Stimulated activated CD4-positive, alpha-beta T cell treated with anti-CD3 and anti-CD28 coated beads, Interleukin-4, amount 100 ng/mL, for 24 hours (primary cell): Measurements from ENCODE around the gene AGBL5.
A peak's percentile ranks its signal among the peaks of the same experiment; 100 is the strongest.

ENCODE experiments used
- DNase-seq: peaks from one replicate; pipeline ENCODE4 v3.0.0-alpha.2; 2020

Gene AGBL5

DNA sequence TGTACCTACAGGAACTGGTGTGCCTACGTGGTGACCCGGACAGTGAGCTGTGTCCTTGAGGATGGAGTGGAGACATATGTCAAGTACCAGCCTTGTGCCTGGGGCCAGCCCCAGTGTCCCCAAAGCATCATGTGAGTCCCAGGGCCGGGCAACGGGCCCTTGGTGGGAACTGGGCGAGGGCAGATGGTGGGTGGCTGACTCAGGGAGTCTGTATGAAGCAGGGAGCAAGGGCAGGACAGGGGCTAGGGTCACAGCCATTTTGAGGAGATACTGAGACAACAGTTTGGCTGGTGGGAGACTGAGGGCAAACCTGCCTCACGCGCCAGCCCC, 28.6 kb downstream of the AGBL5 start:
- DNase-seq = no peak

- no peak for DNase-seq
Observed at GRCh38 chr2:27080603-27080936, 29.1 kb downstream of the AGBL5 start.

GRCh38 chr2:27081984-27082772, 30.7 kb downstream of the AGBL5 start:
- no peak for DNase-seq

- DNase-seq = no peak
Observed at GRCh38 chr2:27082773-27083409, 31.4 kb downstream of the AGBL5 start.

DNA sequence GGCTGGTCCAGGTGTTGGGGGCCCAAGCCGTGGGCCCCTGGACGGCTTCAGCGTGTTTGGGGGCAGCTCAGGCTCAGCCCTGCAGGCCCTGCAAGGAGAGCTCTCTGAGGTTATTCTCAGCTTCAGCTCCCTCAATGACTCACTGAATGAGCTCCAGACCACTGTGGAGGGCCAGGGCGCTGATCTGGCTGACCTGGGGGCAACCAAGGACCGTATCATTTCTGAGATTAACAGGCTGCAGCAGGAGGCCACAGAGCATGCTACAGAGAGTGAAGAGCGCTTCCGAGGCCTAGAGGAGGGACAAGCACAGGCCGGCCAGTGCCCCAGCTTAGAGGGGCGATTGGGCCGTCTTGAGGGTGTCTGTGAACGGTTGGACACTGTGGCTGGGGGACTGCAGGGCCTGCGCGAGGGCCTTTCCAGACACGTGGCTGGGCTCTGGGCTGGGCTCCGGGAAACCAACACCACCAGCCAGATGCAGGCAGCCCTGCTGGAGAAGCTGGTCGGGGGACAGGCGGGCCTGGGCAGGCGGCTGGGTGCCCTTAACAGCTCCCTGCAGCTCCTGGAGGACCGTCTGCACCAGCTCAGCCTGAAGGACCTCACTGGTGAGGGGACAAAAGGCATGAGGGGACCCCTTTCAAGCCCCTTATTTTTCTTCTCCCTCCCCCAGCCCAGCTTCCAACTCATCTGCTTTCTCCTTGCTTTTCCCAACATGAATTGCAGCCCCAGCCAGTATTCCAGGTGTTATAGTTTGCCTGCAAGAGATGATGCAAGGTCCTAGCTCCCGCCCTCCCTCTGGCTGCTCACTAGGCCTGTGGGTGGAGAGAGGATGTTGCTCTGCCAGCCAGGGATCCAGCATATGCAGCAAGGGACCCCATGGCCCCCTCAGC, 32.2 kb downstream of the AGBL5 start:
- DNase-seq = no peak

DNA sequence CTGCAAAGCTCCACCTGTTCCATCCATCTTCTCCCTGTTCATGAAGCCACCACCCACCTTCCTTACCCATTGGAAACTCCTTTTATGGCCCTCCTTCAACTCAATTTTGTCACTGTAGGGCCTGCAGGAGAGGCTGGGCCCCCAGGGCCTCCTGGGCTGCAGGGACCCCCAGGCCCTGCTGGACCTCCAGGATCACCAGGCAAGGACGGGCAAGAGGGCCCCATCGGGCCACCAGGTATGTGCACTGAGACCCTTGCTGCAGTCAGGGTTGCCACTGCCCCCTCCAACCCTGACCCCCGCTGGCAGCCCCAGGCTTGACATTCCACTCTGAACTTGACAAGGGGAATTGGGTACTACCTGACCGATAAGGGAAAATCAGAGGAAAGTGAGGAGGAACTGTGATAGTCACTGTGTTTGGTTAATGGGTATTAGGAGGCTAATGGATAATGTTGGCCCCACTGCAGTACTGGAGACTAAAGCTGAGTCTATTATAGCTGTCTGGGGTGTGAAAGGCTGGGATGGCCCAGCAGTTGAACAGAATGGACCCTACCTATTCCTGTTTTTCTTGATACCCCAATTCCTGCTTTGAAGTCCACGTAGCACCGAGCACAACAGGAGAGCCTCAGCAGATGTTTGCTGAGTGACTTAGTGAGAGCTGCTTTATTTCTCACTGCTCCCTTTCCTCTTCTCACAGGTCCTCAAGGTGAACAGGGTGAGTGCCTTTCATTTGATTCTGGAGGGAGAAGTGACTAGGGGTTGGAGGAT, 33.0 kb downstream of the AGBL5 start:
- DNase-seq = no peak

- DNase-seq = no peak
Observed at GRCh38 chr2:27085062-27085672, 33.7 kb downstream of the AGBL5 start.

DNA sequence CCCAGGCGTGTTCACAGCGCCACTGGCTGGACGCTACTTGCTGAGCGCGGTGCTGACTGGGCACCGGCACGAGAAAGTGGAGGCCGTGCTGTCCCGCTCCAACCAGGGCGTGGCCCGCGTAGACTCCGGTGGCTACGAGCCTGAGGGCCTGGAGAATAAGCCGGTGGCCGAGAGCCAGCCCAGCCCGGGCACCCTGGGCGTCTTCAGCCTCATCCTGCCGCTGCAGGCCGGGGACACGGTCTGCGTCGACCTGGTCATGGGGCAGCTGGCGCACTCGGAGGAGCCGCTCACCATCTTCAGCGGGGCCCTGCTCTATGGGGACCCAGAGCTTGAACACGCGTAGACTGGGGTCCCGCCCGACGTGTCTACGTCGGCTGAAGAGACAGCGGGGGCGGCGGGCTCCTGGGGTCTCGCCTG, 34.2 kb downstream of the AGBL5 start:
- peak; percentile 32 for DNase-seq

DNA sequence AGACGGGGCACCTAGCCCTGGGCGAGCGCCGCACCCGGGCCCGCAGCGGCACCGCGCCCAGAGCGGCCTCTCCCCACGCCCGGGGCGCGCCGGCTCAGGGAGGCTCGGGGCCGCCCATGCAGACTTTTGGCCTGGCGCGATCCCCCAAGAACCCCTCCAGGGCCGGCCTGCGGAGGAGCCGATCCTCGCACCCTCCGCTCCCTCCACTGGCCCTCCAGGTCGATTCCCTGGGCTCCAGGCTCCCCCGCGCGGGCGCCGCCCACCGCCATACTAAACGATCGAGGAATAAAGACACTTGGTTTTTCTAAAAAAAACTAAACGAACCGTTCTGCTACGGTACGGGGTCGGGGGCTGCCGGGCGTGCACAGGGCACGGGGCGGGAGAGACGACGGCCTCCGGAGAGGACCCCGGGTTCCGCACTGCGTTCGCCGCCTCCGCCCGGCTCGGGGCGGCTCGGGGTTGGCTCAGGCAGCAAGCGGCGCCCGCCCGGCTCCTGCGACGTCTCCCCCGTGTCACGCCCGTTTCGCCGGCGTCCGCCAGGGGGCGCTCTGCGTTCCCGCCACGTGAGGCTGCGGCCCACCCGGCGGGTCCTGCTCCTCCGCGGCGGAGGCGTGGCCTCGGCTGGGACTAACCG, 34.7 kb downstream of the AGBL5 start:
- peak; percentile 98 for DNase-seq

DNA sequence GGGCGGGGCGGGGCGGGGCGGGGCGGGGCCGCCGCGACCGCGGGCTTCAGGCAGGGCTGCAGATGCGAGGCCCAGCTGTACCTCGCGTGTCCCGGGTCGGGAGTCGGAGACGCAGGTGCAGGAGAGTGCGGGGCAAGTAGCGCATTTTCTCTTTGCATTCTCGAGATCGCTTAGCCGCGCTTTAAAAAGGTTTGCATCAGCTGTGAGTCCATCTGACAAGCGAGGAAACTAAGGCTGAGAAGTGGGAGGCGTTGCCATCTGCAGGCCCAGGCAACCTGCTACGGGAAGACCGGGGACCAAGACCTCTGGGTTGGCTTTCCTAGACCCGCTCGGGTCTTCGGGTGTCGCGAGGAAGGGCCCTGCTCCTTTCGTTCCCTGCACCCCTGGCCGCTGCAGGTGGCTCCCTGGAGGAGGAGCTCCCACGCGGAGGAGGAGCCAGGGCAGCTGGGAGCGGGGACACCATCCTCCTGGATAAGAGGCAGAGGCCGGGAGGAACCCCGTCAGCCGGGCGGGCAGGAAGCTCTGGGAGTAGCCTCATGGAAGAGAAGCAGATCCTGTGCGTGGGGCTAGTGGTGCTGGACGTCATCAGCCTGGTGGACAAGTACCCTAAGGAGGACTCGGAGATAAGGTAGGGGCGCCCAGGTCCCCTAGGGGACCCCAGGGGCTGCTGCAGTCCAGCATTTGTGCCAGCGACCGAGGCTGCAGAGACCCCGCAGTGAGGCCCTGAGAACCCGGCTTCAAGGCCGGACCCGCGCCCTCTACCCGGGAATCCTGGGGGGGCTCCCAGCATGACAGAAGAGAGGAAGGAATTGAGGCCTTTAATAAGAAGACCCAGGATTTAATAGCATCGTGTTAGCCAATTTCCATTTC, 35.5 kb downstream of the AGBL5 start, which contains the start of gene KHK:
Gene KHK (plus strand): TSS at position 49 of the 870 bp plus-strand sequence. CDS start 488 bp downstream, at position 537.
- DNase-seq = no peak

DNA sequence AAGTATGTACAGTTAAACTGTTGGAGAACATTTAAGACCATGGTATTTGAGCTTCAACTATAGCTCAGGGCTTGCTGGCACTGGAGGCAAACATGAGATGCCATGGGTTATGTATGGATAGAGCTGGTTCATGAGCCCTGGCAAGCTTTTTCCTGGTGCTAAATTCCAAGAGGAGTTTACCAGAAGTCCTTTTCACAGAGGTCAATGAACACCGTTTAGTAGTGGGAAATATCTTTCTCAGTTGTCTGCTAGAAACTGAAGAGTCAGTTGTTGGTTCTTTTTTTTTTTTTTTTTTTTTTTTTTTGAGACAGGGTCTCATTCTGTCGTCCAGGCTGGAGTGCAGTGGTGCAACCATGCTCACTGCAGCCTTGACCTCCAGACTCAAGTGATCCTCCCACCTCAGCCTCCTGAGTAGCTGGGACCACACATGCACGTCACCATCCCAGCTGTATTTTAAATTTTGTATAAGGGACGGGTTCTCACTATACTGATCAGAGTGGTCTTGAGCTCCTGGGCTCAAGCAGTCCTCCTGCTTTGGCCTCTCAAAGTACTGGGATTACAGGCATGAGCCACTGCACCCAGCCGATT, 36.4 kb downstream of the AGBL5 start:
- no peak for DNase-seq

DNA sequence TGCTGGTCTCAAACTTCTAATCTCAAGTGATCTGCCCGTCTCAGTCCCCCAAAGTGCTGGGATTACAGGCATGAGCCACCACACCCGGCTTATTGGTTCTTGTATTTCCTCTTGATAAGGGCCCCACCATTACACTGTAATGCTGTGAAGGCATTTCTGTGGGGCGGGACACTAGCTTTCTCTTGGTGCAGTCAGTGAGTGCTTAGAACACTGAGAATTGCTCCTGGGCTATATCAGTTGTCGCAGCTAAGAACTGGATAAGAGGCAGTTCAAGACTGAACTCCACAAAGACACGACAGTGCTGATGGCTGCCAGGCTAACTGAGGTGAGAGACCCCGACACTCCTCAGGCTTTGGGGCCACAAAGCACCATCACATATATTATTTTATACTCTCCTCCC, 37.2 kb downstream of the AGBL5 start:
- DNase-seq = no peak

DNA sequence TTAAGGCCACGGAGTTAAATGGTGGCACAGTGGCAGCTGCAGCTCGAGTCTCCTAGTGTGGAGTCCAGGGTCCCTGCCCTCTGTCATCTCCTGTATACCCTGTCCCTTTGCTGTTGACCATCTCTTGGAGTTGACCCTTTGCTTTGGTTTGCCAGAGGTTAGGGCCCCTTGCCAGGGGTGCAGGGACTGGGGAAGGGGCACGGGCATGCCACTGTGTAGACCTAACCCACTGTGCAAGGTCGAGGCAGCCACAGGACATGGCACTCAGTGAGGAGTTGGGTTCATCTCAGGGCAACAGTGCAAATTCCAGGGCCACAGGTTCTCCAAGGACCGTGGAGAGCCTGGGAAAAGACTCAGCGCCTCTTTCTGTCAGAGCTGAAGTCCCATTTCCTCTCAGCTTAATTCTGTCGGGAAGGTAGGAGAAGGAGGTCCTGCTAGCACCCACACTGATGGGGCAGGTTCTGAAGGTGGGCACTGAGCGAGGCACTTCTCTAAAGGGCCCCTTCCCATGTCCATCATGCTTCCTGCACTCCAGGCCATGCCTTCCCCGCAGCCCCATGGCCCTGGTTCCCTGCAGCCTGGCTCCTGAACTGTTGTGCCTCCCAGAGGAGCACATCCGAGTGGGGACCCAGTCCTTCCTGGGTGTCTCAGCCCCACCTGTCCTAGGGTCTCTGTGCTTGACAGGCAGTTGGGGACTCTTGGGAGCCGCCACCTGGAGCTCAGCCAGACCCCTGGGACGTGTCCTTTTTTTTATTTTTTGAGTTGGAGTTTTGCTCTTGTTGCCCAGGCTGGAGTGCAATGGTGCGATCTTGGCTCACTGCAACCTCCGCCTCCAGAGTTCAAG, 37.9 kb downstream of the AGBL5 start:
- no peak for DNase-seq

DNA sequence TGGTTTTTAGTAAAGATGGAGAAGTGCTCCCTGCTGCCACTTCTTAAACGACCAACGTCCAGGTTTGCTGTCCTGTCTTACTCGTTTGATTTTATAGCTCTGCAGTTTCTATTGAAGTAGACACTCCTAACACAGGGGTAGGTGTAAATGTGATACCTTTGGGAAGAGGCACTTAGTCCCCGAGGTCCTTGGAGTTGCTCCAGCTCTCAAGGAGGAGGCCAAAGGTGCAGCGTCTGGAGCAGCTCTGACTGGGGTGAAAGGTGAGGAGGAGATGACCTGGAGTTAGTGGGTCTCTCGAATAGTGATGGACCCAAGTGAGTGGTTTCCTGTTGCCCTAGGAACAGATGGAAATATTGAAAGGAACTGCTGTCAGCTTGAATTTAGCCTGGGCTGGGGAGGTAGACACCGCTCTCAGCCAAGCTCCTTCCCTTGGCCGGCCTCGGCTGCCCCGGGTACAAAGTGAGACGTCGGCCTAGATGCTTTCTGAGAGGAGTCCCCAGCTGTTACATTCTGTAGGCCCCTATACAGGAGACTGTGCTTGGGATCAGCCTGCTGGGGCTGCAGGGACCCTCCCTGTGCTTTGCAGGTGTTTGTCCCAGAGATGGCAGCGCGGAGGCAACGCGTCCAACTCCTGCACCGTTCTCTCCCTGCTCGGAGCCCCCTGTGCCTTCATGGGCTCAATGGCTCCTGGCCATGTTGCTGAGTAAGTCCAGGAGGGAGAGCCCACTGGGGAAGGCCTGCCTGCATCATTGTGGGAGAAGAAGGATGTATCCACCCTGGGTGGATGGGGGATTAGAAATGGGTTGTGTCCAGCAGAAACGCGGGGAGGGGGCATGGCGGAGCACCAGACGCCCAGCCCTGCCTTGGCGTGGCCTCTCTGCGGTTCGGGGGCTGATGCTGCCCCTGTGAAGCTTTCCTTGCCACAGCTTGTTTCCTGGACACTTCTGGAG, 40.6 kb downstream of the AGBL5 start:
- no peak for DNase-seq

DNA sequence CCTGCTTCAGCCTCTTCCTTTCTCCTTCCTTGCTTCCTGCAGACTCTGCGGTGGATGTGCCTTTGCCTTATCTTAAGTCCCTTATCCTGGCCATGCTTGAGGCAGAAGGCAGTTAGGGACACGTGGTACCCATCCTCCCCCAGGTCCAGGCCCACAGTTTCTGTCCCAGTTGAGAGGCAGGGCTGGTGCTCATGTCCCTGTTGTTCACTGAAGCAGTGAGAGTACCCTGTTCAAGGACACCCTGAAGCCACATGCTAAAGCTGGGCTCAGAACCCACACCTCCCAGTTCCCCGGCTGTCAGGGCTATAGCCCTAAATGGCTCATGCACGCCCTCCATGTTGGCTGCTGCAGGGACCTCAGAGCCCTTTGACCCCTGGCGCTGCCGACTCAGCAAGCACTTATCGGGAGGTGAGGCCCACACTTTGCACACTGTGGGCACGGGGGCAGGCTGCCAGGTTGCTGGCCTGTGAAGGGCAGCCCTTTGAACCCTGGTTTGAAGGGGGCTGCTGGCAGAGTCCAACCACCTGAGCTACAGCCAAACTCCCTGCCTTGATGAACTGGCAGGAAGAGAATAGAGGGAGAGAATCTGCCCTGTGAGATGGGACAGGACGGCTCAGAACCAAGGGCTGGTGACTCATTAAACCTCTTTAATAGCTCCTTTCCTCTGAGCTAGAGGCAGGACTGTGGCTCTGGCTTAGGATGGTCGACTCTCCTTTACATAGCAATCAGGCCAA, 41.4 kb downstream of the AGBL5 start:
- no peak for DNase-seq

GRCh38 chr2:27093430-27094352, 42.2 kb downstream of the AGBL5 start:
- no peak for DNase-seq
